OCI-LY7 (cell line): ENCODE data around the gene PLA2G12A.

Source experiments
- CTCF ChIP-seq: fragments of 200-600 bp; sonication (generic); conservative IDR thresholded peaks from 2 replicates; pipeline ENCODE4 v1.5.1; 2014; ENCODE audit warnings: mild to moderate bottlenecking, antibody characterized with exemption, low read length, moderate library complexity, mixed read lengths
- EZH2phosphoT487 ChIP-seq: fragments of 200-600 bp; sonication (generic); IDR thresholded peaks from 2 replicates; pipeline ENCODE4 v1.6.1; 2018; ENCODE audit warnings: low read depth, borderline replicate concordance, mild to moderate bottlenecking, mixed run types, antibody characterized with exemption, low read length, moderate library complexity, mixed read lengths

GRCh38 chr4:109671350-109671749 is 58.5 kb downstream of the PLA2G12A start:
- TF ChIP-seq EZH2phosphoT487 = no peak
- no peak for TF ChIP-seq CTCF
